GM23248 (cell line): ENCODE data around the gene PTRH1.

ENCODE experiments used
- EZH2 ChIP-seq: fragments of 200-600 bp; sonication (generic); IDR thresholded peaks from 2 replicates; pipeline ENCODE4 v1.6.1; 2018; ENCODE audit warnings: antibody characterized with exemption, mild to moderate bottlenecking; ENCODE audit not compliant: insufficient read depth, poor library complexity, severe bottlenecking
- EZH2phosphoT487 ChIP-seq: fragments of 200-600 bp; sonication (generic); IDR thresholded peaks from 2 replicates; pipeline ENCODE4 v1.6.1; 2018; ENCODE audit warnings: antibody characterized with exemption, moderate library complexity, mild to moderate bottlenecking, low read depth; ENCODE audit not compliant: insufficient read depth

DNA sequence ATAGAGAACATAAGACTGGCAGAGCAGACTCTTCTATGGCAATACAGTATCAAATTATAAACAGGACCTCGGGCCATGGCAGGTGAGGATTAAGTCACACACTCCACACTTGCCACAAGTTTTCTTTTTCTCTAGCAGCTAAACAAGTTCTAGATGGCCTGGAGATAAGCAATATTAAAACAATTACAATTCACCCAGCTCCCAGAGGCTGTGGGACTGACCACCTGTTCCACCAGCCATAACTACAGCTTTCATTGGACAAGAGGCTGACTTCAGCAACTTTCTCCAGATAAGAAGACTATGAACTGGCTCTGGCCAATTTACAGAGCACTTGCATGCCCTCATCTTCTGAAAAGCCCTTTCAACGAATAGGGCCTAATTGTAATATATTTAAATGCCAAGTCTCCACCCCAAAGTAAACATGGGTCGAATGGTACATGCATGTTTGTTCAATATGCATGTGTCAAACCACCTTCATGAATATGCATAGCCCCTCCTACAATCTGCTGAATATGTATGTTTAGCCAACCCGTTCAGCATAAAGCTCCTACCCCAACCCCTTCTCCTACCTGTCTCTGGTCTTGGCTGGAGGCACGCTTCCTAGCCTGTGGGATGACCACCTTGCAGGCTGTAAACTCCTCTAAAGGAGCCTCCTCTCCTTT lies 14.7 kb downstream of the PTRH1 start:
- TF ChIP-seq EZH2phosphoT487 (no peak), EZH2 (no peak)
